ENCODE data around the gene SERPINA5. TPM values are rescaled to one million over a fixed set of nuclear protein-coding genes. Genes with fewer than 3 reads are reported as not detected.

Gene SERPINA5
- total and polyA plus RNA-seq, 2 of the 13 experiments (the other 11 are each of a cell fraction or from before 2014, with no cell fraction given), result 449 to 498 TPM

- TF ChIP-seq FOXP4 (CRISPR knock-in tag; IDR thresholded peaks at IDR 0.05), result 0 out of 2 replicates have a peak, but pooled peaks have one; percentile 24
- no peak for TF ChIP-seq ZNF225 (CRISPR knock-in tag; IDR thresholded peaks at IDR 0.05)
- no peak for TF ChIP-seq FOXP1 (IDR thresholded peaks at IDR 0.05)
- TF ChIP-seq FOXP1 (CRISPR knock-in tag; IDR thresholded peaks at IDR 0.05), result 0 out of 2 replicates have a peak, but pooled peaks have one; percentile 7
- peak; percentile 27; the same call in 1 of the 2 replicates for TF ChIP-seq MEF2D (CRISPR knock-in tag; IDR thresholded peaks at IDR 0.05)
- TF ChIP-seq HNF1B (CRISPR knock-in tag; IDR thresholded peaks at IDR 0.05), result 0 out of 2 replicates have a peak, but pooled peaks have one; percentile 47
- TF ChIP-seq UBTF (CRISPR knock-in tag; IDR thresholded peaks at IDR 0.05), result 0 out of 2 replicates have a peak, but pooled peaks have one; percentile 2
- no peak for TF ChIP-seq ZMAT5 (CRISPR knock-in tag; IDR thresholded peaks at IDR 0.05; ENCODE audit: borderline replicate concordance, low read depth)
- TF ChIP-seq HOXA3 (CRISPR knock-in tag; IDR thresholded peaks at IDR 0.05), result peak; percentile 36; the same call in 1 of the 2 replicates
- TF ChIP-seq ZBTB49 (CRISPR knock-in tag; IDR thresholded peaks at IDR 0.05; ENCODE audit: borderline replicate concordance), result no peak
- no peak for TF ChIP-seq SOX13 (IDR thresholded peaks at IDR 0.05)
- peak in 1 of 2 experiments; percentile 23; a peak in 1 of 4 replicates for TF ChIP-seq SOX13 (CRISPR knock-in tag; conservative IDR thresholded peaks at IDR 0.05 in 1 of 2, IDR thresholded peaks at IDR 0.05 in 1 of 2)
- peak; percentile 39 for TF ChIP-seq SALL1 (CRISPR knock-in tag; IDR thresholded peaks at IDR 0.05)
- TF ChIP-seq BCL6 (CRISPR knock-in tag; IDR thresholded peaks at IDR 0.05), result peak; percentile 46; the same call in 1 of the 2 replicates
- no peak for TF ChIP-seq KAT7 (CRISPR knock-in tag; IDR thresholded peaks at IDR 0.05; ENCODE audit: borderline replicate concordance)
- 0 out of 2 replicates have a peak, but pooled peaks have one; percentile 36 for TF ChIP-seq HOXA5 (CRISPR knock-in tag; IDR thresholded peaks at IDR 0.05)
- no peak for TF ChIP-seq ZSCAN22 (CRISPR knock-in tag; IDR thresholded peaks at IDR 0.05)
- TF ChIP-seq HBP1 (CRISPR knock-in tag; IDR thresholded peaks at IDR 0.05; ENCODE audit: low read depth), result 0 out of 2 replicates have a peak, but pooled peaks have one; percentile 54
- peak; percentile 69; the same call in 1 of the 2 replicates for TF ChIP-seq FOXK1 (CRISPR knock-in tag; IDR thresholded peaks at IDR 0.05; ENCODE audit: borderline replicate concordance, low read depth)
Measured at GRCh38 chr14:94543449-94544124, 37.6 kb upstream of the SERPINA5 start (continued).
